Heart right ventricle (tissue), 16 donors: ENCODE data around the gene TBCE. TPM values are rescaled to one million over a fixed set of nuclear protein-coding genes. Genes with fewer than 3 reads are reported as not detected.

Experiments
- ATAC-seq, 8 donors: fragments of 200-7000 bp; cut with Tn5 transposase; one replicate each; pipeline ENCODE4 v1.9.1; 2020; ENCODE audit warnings: mild to moderate bottlenecking in 8 of 8, moderate library complexity in 8 of 8, moderate number of reproducible peaks in 1 of 8
- DNase-seq, 2 donors: peaks; one replicate each; pipeline ENCODE4 v3.0.0-alpha.2; 2020
- H3K27ac ChIP-seq, 10 donors: fragments of 200-600 bp; sonication (generic) in 2 of 10; one replicate each; pipeline versions ENCODE4 v1.5.0 to v1.8.0; 2020 to 2022; ENCODE audit warnings: mild to moderate bottlenecking in 3 of 10
- H3K27me3 ChIP-seq, 7 donors: fragments of 200-600 bp; one replicate each; pipeline ENCODE4 v1.8.0; 2021 to 2022; ENCODE audit warnings: mild to moderate bottlenecking in 2 of 7
- H3K36me3 ChIP-seq, 9 donors: fragments of 200-600 bp; sonication (generic) in 1 of 9; one replicate each; pipeline versions ENCODE4 v1.5.0 to v1.8.0; 2020 to 2022; ENCODE audit warnings: mild to moderate bottlenecking in 2 of 9
- H3K4me1 ChIP-seq, 9 donors: fragments of 200-600 bp; sonication (generic) in 1 of 9; one replicate each; pipeline versions ENCODE4 v1.5.0 to v1.8.0; 2020 to 2022; ENCODE audit warnings: mild to moderate bottlenecking in 4 of 9
- H3K4me3 ChIP-seq, 10 donors: fragments of 200-600 bp; sonication (generic) in 2 of 10; one replicate each; pipeline versions ENCODE4 v1.5.0 to v1.8.0; 2020 to 2022; ENCODE audit warnings: mild to moderate bottlenecking in 7 of 10, moderate library complexity in 2 of 10
- H3K9me3 ChIP-seq, 11 donors: fragments of 200-600 bp in 10 of 11; sonication (generic) in 2 of 11; one replicate each; pipeline versions ENCODE4 v1.5.0 to v1.8.0; 2013 to 2022; ENCODE audit warnings: mild to moderate bottlenecking in 2 of 11, control low read depth in 1 of 11, moderate library complexity in 1 of 11
- WGBS, 2 donors: extraction: QIAGEN DNeasy Blood & Tissue Kit; methylation state at CpG; one replicate each; pipeline ENCODE4 v1.1.7; 2013; ENCODE audit warnings: inconsistent platforms in 1 of 2; 5-methylcytosine and 5-hydroxymethylcytosine counted together
- intact Hi-C, 10 donors: fragments of 100-400 bp; cut with DNase I; formaldehyde crosslinking; loops; one replicate each; pipeline versions ENCODE4 v1.11.1 to v1.14.2; 2022
- polyA plus RNA-seq, 2 donors: library from polyadenylated mRNA; stranded (reverse); fragments of 200-250 nt; gene quantifications; one replicate each; pipeline ENCODE4 v1.2.3, GENCODE V29; 2013
- total RNA-seq, 10 donors: library from RNA; stranded (reverse); fragmentation: NEBNext Ultra II Directional in 3 of 10; extraction: Animal tissue kit (Norgen Biotek cat#: 25700) in 3 of 10; gene quantifications; one replicate each; pipeline versions ENCODE4 v1.2.1 to v1.2.4, GENCODE V29; 2021 to 2023
- TF ChIP-seq, protein P1 (sequence below), 9 donors: fragments of 200-600 bp; sonication (generic) in 2 of 9; IDR thresholded peaks; one replicate each; pipeline versions ENCODE4 v1.5.0 to v1.8.0; 2021 to 2022; ENCODE audit warnings: antibody characterized with exemption in 9 of 9, mild to moderate bottlenecking in 5 of 9, moderate library complexity in 1 of 9
- donor health status: Arrhythmogenic right ventricular cardiomyopathy.
- donor health status: ischemic (EF 13 %, LVEDD 7.1; RV severe dilation, severe dysfunction).
- donor health status: healthy with polysubstance abuse.
- donor health status: DM: no; HTN: yes; CAD: no.
- donor health status: DM: no; HTN: no; CAD: no.
- donor health status: ischemic (EF 25% LVEDD 6.9; RV normal size, moderate dysfunction).
- donor health status: ischemic (EF 25% LVEDD 5.7; RV mildly dilated, moderate dysfunction).
- donor health status: healthy.
- donor health status: DM: yes; HTN: yes; CAD: no.
- donor health status: Ischemic cardiomyopathy.
- donor health status: ischemic (EF 35%, LVEDD 5.7; RV mildly dilated, moderate dysfunction).
- donor health status: nonischemic (EF 11% LVEDD 7.7; RV severe dilation, severe dysfunction).
- donor health status: DM: yes; HTN: yes; CAD: no.
- donor health status: PGD.
- donor health status: ischemic (EF 29% LVEDD 5.4; RV normal size, mild dysfunction).
- donor health status: nonischemic (EF 23%, LVEDD 6.1; RV moderate dilation, normal function).

TBCE gene
- total and polyA plus RNA-seq, 12 donors: 9.0 to 42.9 (median 20.0) TPM

DNA sequence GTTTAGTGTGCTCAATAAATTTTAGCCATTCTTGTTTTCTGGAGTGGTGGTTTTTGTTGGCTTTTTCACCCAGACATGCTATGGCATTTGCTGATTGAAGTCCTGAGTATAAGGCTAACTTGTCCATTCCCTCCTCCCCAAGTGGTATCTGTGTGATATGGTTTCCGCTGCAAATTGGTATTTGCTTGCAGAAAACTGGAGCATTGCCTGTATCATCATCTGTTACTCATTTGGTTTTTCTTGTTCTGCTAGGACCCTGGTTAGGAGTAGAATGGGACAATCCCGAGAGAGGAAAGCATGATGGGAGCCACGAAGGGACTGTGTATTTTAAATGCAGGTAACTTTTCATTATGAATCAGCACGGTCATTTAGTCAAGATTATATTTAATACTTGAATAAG, 34.0 kb downstream of the TBCE start:
- peaks cover 0 to 6% (median 0%) of the 10 kb centered on the region in 9 donors for H3K4me1 ChIP-seq
- H3K27ac ChIP-seq: no peak overlapping the region
- H3K9me3 ChIP-seq: no peaks in the 10 kb centered on the region
- TF ChIP-seq, protein P1, sequence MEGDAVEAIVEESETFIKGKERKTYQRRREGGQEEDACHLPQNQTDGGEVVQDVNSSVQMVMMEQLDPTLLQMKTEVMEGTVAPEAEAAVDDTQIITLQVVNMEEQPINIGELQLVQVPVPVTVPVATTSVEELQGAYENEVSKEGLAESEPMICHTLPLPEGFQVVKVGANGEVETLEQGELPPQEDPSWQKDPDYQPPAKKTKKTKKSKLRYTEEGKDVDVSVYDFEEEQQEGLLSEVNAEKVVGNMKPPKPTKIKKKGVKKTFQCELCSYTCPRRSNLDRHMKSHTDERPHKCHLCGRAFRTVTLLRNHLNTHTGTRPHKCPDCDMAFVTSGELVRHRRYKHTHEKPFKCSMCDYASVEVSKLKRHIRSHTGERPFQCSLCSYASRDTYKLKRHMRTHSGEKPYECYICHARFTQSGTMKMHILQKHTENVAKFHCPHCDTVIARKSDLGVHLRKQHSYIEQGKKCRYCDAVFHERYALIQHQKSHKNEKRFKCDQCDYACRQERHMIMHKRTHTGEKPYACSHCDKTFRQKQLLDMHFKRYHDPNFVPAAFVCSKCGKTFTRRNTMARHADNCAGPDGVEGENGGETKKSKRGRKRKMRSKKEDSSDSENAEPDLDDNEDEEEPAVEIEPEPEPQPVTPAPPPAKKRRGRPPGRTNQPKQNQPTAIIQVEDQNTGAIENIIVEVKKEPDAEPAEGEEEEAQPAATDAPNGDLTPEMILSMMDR (IDR thresholded peaks at IDR 0.05): no peak
- no peak for ATAC-seq
- 88 to 90% methylated on average over 4 of the region's 4 CpGs for WGBS, 2 donors
- no peak for DNase-seq
- intact Hi-C loops: loop anchor here in 2 of 10 donors (10.0 kb wide), 1 partner anchor 56 kb away; no protein-coding TSS in a partner anchor
- H3K36me3 ChIP-seq: peaks cover 0 to 32% (median 0%) of the 10 kb centered on the region in 9 donors
- H3K27me3 ChIP-seq: no peaks in the 10 kb centered on the region
- no peak overlapping the region for H3K4me3 ChIP-seq

DNA sequence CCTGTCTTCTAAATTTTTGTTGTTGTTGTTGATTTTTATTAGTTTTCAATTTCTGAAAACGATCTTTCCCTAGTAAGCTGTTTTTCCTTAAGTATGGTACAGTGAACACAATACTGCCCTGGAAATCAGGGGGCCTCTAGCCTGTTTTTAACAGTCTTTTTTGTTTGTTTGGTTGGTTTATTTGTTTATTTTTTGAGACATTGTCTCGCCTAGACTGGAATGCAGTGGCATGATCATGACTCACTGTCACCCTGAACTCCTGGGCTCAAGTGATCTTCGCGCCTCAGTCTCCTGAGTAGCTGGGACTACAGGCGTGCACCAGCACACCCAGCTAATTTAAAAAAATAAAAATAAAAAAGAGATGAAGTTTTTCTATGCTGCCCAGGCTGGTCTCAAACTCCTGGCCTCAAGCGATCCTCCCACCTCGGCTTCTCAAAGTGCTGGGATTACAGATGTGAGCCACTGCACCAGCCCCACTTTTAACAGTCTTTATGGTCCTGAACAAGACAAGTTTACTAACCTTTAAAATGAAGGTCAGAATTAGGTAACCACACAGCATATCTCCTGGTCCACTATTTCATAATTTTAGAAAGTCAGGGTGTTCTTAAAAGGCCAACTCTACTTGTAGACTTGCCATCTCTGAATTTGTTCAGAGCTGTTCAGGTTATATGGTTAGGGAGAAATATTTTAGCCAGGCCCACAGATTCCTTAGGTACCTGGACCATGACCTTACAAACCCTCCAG, 35.4 kb downstream of the TBCE start:
- DNase-seq (no peak), ATAC-seq (no peak)
- no peaks in the 10 kb centered on the region for H3K27me3 ChIP-seq
- no peak overlapping the region for H3K4me3 ChIP-seq
- intact Hi-C loops: loop anchor here in 2 of 10 donors (10.0 kb wide), 1 partner anchor 58 kb away; no protein-coding TSS in a partner anchor
- TF ChIP-seq, protein P1 (IDR thresholded peaks at IDR 0.05): no peak
- H3K9me3 ChIP-seq: no peaks in the 10 kb centered on the region
- WGBS, 2 donors: 97 to 98% methylated on average over 7 of the region's 7 CpGs
- H3K4me1 ChIP-seq: peaks cover 0 to 6% (median 0%) of the 10 kb centered on the region in 9 donors
- H3K27ac ChIP-seq: no peak overlapping the region
- peaks cover 0 to 32% (median 0%) of the 10 kb centered on the region in 9 donors for H3K36me3 ChIP-seq

DNA sequence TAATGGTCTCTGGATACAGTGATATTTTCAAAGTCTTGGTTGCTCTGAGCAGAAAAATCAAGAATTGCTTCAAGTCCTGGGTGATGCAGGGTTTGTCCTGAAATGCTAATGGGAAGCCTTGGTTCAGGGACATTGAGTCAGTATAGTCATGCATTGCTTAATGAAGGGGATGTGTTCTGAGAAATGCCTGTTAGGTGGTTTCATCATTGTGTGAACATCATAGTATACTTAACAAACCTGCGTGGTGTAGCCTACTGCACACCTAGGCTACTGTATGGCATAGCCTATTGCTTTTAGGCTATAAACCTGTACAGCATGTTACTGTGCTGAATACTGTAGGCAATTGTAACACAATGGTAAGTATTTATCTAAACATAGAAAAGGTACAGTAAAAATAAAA, 36.4 kb downstream of the TBCE start:
- DNase-seq (no peak), ATAC-seq (no peak)
- Histone ChIP-seq H3K9me3 (no peaks in the 10 kb centered on the region), H3K4me3 (no peak overlapping the region), H3K4me1 (peaks cover 0 to 7% (median 3%) of the 10 kb centered on the region in 9 donors), H3K27ac (no peak overlapping the region), H3K36me3 (peaks cover 0 to 32% (median 0%) of the 10 kb centered on the region in 9 donors), H3K27me3 (no peaks in the 10 kb centered on the region)
- TF ChIP-seq, protein P1 (IDR thresholded peaks at IDR 0.05): no peak
- intact Hi-C loops: loop anchor here in 2 of 10 donors (10.0 kb wide), 1 partner anchor 59 kb away; no protein-coding TSS in a partner anchor
- WGBS, 2 donors: 96 to 100% methylated on average over 1 of the region's 1 CpG

DNA sequence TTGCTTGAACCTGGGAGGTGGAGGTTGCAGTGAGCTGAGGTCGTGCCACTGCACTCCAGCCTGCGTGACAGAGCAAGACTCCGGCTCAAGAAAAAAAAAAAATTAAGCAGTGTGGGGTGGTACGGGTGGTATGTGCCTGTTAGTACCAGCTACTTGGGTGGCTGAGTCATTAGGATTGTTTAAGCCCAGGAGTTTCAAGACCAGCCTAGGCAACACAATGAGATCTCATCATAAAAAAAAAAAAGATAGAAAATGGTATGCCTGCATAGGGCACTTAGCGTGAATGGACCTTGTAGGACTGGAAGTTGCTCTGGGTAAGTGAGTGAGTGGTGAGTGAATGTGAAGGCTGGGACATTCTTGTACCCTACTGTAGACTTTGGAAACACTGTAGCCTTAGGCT, 37.0 kb downstream of the TBCE start:
- intact Hi-C loops: loop anchor here in 2 of 10 donors (10.0 kb wide), 1 partner anchor 59 kb away; no protein-coding TSS in a partner anchor

More for the DNA sequence above, 37.0 kb downstream of the TBCE start:
- DNase-seq (no peak), ATAC-seq (no peak)
- H3K4me3 ChIP-seq: no peak overlapping the region
- H3K27me3 ChIP-seq: no peaks in the 10 kb centered on the region
- peaks cover 0 to 32% (median 0%) of the 10 kb centered on the region in 9 donors for H3K36me3 ChIP-seq
- peaks cover 0 to 13% (median 5%) of the 10 kb centered on the region in 9 donors for H3K4me1 ChIP-seq
- H3K27ac ChIP-seq: no peak overlapping the region
- 95 to 97% methylated on average over 5 of the region's 5 CpGs for WGBS, 2 donors
- TF ChIP-seq, protein P1 (IDR thresholded peaks at IDR 0.05): no peak
- no peaks in the 10 kb centered on the region for H3K9me3 ChIP-seq
